GM19463 (cell line): Measurements from ENCODE around the gene NAA10.
A peak's percentile ranks its signal among the peaks of the same experiment; 100 is the strongest.

Experiments
- ATAC-seq: cut with Tn5 transposase; IDR thresholded peaks from one replicate; pipeline ENCODE4 v1.9.1; 2021; ENCODE audit warnings: mild to moderate bottlenecking, moderate library complexity; ENCODE audit not compliant: unreplicated experiment

The NAA10 gene

DNA sequence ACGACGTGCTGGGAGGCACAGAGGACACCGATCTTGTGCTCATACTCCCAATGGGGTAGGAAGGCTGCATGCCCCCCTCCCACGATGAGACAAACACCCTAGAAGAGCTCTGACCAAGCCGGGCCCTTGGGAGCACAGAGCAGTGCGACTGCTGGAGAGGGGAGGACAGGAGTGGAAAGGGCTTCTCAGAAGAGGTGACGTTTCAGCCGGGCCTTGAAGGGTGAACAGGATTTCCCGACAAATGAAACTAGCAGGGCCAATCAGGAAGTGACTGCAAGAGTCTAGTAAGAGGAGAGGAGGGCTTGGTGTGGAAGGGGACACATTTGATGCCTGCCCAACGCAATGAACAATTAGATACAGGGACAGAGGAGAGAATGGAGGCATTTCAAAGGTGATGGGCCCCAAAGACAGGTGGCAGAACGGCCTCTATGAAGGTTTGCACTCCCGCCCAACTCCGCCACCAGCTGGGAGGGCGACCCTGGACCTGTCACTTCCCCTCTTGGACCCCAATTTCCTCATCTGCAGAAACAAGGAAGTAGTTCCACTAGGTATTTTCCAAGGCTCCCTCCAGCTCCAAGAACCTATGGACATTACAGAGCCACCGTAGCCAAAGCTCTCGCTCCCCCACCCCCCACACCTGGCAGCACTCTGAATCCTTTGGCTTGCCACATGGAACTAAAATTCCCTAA lies 32.8 kb upstream of the NAA10 start:
- ATAC-seq = no peak

DNA sequence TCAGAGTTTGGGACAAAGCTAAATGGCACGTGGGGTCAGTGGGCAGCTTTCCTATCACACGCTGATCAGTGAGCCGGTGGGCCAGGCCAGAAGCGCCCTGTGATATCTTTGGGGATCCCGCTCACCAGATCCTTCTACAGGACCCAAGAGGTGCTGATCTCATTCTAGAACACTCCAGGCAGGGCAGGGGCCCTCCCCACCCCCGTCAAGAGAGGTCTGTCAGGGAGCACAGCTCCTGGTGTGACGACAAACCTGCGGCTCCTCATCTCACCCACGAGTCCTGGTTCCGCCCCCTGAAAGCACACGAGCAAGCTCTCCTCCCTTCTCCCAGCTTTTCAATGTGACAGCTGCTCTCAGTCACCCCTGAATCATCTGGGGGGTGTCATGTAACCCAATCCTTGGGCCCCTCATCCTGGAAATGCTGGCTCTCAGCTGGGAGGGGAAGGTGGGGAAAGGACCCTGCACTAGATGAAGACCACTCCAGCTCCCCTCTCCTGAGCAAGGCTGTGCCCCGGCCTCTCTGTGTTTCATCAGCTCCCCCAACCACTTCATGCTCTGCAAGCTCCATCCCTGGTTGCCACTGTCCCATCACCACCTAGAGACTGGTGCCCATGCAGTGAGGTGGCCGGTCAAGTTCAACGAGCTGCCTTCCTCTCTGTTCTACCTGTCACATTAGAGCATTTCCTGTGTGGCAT lies 32.2 kb upstream of the NAA10 start:
- ATAC-seq = no peak

DNA sequence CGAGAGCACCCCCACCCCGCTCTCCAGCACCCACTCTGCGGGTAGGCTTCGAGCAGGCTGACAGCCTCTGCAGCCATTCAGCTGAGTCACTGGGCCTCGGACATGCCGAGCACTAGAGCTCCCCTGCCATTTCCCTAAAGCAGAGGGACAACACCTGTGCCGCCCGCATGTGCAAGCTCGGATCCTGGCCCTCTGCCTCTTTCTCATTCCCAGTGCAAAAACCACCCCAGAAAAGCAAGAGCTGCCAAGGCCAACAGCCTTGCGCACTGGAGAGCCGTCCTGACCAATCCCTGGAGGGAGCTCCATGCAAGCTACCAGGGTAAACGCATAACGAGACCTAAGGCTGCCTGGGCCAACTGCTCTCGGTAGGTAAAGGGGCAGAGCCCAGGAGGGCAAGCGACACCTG lies 31.4 kb upstream of the NAA10 start:
- ATAC-seq = no peak

DNA sequence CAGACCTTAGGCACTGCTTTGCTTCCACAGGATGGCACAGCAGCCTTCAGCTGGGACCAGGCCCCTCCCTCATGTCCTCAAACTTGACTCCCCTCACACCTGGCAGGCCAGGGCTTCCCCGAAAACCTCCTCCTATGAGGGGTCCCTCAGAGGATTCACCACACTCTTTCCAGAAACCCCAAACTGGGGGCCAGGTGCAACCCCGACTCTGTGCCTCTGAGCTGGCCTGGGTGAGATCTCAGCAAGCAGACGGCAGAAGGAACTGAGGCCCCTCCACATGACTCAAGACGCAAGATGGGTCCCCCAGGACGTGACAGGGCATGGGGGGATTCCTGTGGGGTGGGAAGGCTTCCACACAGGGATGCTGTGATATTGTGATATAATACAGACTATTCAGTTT lies 30.6 kb upstream of the NAA10 start:
- no peak for ATAC-seq

DNA sequence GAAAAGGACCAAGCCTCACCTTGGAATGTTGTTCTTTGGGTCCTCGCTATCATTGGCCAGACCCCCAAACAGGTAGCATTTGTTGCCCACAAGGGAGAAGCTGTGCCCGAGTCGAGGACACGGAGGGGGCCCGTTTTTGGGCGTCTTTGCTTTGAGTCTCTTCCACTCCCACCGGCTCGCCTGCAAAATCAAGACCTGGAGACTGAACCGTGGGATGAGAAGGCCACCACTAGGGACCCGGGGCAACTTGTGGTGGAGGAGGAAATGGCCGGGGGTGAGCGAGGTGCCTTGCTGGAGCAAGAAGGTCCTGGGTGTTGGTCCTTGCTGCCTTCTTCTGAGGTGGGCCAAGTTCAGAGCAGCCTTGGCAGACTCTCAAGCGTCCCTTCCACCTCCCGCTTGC lies 29.3 kb upstream of the NAA10 start:
- no peak for ATAC-seq

DNA sequence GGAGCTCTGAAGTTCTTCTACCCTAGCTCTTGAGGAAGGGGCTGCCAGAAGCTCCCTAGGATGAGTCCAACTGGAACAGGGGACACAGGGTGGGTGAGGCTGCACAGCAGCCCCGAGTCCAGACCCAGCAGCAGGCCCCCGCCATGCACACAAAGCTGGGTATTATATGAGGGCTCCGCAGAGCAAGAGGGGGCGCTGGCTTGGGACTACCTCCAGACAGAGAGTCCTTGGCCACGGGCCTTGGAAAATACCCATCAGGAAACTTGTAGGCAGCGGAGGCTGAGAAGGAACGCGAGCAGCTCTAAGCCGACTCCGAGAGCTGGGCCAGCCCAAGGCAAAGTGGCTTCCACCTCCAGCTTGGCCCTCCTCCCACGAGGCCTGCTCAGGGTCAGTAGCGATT lies 28.7 kb upstream of the NAA10 start:
- no peak for ATAC-seq

DNA sequence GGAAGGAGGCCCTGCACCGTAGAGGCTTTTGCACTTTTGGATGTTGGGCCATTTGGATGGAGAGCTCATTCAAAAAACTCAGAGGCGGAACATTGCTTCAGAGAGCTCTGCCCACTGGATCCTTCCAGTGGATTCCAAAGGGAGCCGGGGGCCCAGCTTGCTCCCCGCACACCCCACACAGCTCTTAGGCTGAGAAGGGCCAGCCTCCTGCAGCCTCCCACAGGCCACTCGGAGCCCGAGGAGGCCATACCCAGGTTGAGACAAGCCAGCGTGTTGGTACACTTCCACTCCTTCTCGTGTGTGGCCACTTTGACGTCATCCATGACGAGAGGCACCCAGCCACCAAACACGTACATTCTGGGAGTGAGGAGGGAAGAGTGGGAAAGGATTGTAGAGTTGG lies 26.5 kb upstream of the NAA10 start:
- ATAC-seq = no peak

DNA sequence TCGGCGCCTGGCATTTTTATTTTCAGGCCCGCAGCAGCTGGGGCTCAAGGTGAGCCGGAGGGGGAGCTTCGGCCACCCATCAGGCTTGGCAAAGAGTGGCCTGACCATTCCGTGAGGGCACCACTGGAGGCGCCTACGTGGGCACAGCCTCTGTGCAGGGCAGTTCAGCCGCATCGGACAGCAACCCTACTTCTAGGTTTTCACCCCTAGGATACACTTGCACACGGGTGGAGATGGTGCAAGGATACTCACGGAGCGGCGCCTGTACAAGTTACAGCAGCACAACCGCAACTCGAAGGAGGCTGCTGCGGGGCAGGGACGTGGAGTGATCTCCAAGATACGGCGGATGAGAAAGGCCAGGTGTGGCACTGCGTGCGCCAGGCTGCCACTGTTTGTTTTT lies 25.9 kb upstream of the NAA10 start:
- no peak for ATAC-seq

DNA sequence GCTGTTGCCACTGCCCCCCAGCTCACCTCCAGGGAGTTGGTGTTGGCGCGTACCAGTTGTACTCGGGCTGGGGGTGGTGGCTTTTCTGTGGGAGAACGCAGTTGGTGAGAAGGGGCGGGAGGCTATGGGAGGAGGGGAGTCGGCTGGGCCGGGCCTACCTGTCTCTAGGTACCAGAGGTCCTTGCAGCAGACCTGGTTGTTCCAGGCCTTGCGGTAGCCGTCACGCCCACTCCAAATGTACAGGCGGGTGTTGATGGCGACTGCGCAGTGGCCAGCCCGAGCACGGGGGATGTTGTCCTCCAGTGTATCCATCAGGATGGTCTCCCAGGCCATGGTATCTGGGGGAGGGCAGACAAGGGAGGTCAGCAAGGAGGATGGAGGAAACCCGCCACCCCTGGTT lies 25.2 kb upstream of the NAA10 start:
- no peak for ATAC-seq

DNA sequence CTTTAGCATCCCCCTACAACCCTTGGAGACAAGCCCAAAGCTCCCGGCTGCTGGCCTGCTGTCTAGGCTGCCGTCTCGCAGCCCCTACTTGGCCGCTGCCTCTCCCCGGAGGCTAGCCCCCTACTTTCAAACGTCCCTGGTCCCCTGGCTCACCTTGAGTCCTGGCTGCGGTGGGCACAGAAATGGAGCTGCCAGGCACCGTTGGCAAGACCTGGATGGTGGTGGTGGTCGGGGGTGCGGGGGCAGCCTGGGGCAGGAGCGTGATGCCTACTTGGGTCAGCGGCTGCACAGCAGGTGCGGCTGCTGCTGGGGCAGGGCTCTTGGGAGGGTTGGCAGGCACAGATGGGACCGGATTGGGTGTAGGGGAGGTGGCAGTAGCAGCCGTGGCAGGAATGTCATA lies 24.8 kb upstream of the NAA10 start:
- no peak for ATAC-seq

DNA sequence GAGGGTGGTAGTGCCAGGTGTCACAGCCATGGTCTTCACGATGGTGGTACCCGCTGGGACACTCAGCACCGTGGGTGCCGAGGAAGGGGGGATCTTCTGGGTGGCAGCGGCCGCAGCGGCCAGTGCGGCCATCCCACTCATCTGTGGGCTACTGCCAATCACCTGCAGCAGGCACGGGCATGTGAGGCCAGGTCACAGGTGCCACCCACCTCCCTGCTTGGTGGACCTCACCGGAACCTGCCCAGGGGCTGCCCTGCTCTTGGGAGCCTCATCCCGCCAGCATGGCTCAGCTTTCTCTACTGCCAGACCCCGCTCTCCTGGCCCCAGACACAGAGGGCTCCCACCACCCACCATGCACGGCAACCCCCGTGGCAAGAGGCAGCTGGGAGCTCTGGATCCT lies 23.8 kb upstream of the NAA10 start:
- ATAC-seq = no peak

DNA sequence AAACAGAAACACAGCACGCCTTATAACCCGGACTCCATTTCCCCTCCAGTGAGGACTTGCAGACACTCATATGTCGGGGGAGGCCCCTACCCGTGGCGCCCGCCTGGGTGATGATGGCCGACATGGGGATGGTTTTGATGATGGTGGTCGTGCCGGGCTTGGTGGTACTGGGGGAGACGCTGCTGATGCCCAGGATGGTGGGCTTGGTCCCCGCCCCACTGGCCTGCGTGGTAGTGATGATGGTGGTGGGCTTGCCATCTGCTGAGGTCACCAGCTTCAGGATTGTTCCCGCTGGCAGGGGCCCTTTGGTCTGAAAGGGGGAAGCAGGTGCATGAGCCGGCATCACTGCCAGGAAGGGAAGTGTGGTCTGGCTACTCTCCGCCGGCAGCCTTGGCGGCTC lies 22.4 kb upstream of the NAA10 start:
- no peak for ATAC-seq

DNA sequence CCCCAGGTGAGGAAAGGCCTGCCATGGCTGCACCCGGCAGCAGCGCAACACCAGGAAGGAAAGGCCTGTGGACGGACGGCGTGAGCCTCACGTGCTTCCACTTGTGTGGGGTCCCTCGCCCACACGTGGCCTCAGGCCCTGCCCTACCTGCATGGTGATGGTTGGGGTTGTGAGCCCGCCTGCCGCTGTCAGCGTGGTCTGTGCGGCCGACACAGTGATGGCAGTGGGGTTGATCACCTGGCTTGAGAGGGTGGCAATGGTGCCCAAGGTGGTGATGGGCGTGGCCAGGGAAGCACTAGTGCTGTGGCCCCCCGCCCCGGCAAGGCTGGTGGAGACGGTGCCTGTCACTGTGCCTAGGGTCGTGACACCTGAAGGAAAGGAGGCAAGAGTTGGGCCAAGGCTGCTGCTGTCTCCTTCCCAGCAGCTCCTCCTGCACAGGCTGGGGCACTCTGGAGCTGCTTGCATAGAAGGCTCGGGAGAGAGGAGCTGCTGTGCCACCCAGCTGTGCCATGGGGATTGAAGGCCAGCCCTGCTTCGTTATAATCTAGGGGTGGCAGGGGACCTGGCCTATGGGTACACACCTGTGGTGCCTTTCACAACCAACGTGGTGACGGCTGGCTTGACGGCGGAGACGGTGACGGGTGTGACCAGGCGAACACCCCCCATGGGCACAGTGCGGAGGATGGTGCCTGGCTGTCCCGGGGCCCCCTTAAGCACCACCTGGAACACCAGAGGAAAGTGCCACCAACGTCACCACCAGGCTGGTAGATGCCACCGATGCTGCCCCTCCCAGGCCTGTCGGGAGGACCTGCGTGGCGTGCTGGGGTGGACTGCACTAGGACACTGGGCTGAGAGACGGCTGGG lies 21.4 kb upstream of the NAA10 start:
- no peak for ATAC-seq

DNA sequence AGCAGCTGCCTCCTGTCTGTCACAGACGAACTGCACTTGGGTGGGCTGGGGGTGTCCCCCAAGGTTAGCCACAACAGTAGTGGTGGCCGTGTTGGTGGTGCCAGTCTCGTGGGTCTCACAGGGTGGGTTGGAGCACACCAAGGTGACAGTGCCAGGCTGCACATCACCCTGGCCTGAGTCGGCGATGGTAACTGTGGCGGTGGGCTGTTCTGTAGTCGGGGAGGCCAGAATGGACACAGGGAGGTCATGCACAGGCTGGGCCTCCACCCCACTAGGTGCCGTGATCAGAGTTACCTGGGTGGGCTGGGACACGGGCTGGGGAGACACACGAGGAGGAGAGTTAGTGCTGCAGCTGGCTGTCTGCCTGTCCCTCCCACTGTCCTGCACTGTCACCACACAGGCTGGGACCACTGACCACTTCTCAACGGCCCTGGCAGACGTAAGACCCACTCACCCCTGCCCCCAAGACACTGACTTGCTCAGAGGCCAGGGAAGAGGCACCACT lies 20.4 kb upstream of the NAA10 start:
- no peak for ATAC-seq

DNA sequence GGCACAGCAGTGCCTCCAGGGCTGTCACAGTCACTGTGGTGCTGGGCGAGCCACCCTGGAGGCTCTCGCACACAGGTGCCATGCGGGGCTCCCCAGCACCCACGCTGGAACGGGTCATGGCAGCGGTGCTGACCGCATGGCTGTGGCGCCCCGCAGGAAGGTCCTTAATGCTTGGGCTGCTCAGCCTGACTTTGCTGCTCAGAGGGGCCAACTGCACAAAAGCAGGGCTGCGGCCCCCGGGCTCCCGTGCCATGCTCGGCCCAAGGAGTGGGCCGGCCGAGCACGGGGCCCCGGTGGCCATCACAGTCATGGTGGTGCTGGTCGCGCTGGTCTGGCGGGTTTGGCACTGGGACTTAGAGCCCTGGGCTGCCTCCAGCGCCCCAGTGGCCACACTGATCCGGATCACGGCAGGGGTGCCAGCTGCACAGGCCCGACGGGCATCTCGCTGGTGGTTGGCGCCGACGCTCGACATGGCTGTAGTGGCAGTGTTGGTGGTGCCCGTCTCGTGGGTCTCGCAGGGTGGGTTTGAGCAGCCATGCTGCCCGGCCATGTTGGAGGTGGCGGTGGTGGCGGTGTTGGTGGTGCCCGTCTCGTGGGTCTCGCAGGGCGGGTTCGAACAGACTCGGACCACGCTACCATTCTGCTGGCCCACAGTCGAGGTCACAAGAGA lies 19.9 kb upstream of the NAA10 start:
- ATAC-seq = no peak

DNA sequence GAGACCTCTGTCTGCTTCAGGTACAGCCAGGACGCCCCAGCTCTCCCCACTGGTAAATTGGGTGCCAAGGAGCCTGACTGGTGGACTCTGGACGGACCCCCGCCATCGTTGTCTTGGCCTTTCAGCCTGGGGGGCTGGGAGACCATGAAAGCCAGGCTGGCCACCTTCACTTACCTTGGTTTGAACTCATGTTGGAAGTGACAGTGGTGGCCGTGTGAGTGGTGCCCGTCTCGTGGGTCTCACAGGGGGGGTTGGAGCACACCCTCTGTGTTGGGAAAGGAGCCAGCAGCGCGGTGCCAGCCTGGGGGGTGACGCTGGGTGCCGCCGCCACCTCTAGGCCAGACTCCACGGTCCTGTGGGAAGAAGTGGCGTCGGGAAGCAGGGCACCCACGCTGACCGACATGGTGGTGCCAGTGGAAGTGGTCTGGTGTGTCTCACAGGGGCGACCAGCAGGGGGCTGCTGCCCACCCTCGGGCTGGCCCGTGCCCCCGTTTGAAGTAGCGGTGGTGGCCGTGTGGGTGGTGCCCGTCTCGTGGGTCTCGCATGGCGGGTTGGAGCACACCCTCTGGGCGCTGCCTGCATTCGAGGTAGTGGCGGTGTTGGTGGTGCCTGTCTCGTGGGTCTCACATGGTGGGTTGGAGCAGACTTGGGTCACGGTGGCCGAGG lies 19.2 kb upstream of the NAA10 start:
- ATAC-seq = no peak

DNA sequence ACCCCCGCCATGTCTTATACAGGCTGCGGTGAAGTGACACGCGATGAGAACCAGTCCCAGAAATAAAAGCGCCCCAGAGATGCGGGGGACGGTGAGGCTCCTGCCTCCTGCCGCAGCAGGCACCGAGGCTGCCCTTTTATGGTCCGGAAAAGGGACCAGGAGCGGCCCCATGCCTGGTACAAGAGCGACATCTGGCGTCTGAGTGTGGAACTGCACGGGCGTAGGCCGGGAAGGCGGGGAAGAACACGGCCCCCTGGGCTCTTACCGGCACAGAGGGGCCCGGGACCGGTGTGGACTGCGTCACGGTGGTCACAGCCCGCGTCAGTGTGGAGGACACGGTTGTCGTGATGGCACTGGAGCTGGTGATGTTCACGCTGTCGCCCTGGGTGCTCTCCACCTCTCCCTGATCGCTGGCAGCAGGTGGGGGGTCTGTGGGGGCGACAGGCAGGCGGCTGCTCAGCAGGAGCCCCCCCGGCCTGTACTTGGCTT lies 18.5 kb upstream of the NAA10 start:
- ATAC-seq = peak; percentile 69

DNA sequence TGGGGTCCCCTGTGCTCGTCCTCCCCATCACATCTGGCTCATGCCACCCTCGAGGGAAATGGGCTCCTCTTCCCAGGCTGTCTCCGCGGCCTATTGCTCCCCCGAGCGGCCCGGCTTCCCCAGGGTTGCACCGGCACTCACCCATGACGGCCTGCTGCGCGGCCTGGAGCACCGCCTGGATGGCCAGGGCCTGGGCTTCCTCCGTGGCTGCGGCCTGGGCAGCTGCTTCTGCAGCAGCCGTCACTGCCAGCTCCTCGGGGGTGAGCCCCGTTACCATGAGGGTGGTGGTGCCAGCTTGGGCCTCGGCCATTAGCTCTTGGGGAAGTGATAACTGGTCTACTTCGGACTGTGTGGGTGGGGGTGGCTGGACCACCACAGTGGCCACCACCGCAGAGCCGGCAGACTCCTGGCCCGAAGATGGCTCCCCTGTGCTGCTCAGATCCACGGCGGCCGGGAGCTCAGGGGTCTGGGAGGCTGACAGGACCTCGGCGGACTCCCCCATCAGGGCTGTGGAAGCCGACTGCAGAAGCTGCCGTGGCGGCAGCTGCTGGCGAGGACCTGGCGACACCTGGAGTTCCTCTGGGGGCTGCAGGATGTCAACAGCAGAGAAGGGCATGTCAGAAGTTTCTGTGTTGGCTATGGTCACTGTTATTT lies 17.7 kb upstream of the NAA10 start:
- ATAC-seq = no peak

DNA sequence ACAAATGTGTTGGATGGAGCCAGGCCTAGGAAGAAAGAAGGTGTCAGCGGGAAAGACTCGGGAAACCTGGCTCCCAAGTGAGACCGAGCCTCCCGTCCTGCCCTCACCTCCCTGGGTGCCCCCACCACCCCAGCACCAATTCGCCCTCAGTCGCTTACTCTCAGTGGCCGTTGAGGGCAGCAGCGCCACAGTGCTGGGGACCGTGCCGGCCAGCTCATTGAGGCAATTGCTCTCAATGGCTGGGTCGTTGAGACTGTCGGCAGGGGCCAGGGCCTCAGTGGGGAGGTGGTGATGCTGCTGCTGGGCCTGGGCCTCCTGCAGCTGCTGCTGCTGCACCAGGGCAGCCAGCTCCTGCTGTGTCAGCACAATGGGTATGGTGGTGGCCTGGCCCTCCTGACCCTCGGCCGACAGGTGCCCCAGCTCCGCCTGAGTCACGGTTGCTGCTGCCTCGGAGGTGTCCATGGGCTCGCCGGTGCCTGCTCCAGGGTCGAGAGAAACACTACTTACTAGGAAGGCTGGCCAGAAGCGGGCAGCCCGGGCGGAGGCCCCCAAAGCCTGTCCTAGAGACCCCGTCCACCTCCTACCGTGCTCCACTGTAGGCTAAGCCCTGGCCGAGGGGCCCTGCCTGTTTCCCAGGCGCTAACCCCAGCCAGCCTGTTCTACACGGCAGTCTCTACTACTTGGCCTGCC lies 17.0 kb upstream of the NAA10 start:
- ATAC-seq = no peak
